ENCODE measurements around the gene GLB1L2. TPM values are rescaled to one million over a fixed set of nuclear protein-coding genes. Genes with fewer than 3 reads are reported as not detected.

GLB1L2 gene
- total and polyA plus RNA-seq, 2 donors (not counting 1 experiment from before 2014, with no cell fraction given), result under 0.01 to 0.11 TPM

GRCh38 chr11:134382257-134382656 is 50.5 kb downstream of the GLB1L2 start:
- Histone ChIP-seq H3K79me2 (ENCODE audit: control insufficient read depth, insufficient read depth, low read length) (no peaks in the 10 kb centered on the region), H3K9me3 (ENCODE audit: control insufficient read depth, insufficient read depth, low read depth, low read length) (no peaks in the 10 kb centered on the region), H3K27me3 (ENCODE audit: control insufficient read depth, insufficient read depth, low read length) (no peaks in the 10 kb centered on the region), H3K27ac (ENCODE audit: insufficient read depth, low read length) (no peak overlapping the region), H3K36me3 (ENCODE audit: control insufficient read depth, insufficient read depth, low read length) (no peaks in the 10 kb centered on the region), H3K4me2 (ENCODE audit: extremely low read depth, insufficient read depth, low read length) (no peak overlapping the region), H3K9ac (ENCODE audit: insufficient read depth, low read length) (no peak overlapping the region), H4K20me1 (ENCODE audit: control insufficient read depth, extremely low read depth, insufficient read depth, low read length) (no peaks in the 10 kb centered on the region), H2AFZ (ENCODE audit: low read length) (no peak overlapping the region), H3K4me3 (replicated peaks in 1 of 4; ENCODE audit: control extremely low read depth in 1 of 4, insufficient read depth in 1 of 4, low read depth in 3 of 4, low read length in 4 of 4) (no peak overlapping the region), H3K4me1 (ENCODE audit: control insufficient read depth, extremely low read depth, insufficient read depth, low read length) (no peaks in the 10 kb centered on the region)
- TF ChIP-seq CTCF (conservative IDR thresholded peaks at IDR 0.05 in 1 of 2, IDR thresholded peaks at IDR 0.05 in 1 of 2; ENCODE audit: low read depth in 1 of 2, low read length in 2 of 2) (no peak), EZH2 (IDR thresholded peaks at IDR 0.05; ENCODE audit: low read length, missing control alignments) (no peak)
- DNase-seq (ENCODE audit: low read depth in 2 of 2), result no peak

- Histone ChIP-seq H3K9me3 (ENCODE audit: control insufficient read depth, insufficient read depth, low read depth, low read length) (no peaks in the 10 kb centered on the region), H2AFZ (ENCODE audit: low read length) (no peak overlapping the region), H3K79me2 (ENCODE audit: control insufficient read depth, insufficient read depth, low read length) (no peaks in the 10 kb centered on the region), H3K4me3 (replicated peaks in 1 of 4; ENCODE audit: control extremely low read depth in 1 of 4, insufficient read depth in 1 of 4, low read depth in 3 of 4, low read length in 4 of 4) (no peak overlapping the region), H3K4me1 (ENCODE audit: control insufficient read depth, extremely low read depth, insufficient read depth, low read length) (no peaks in the 10 kb centered on the region), H3K9ac (ENCODE audit: insufficient read depth, low read length) (no peak overlapping the region), H3K27ac (ENCODE audit: insufficient read depth, low read length) (no peak overlapping the region), H3K36me3 (ENCODE audit: control insufficient read depth, insufficient read depth, low read length) (no peaks in the 10 kb centered on the region), H3K4me2 (ENCODE audit: extremely low read depth, insufficient read depth, low read length) (no peak overlapping the region), H4K20me1 (ENCODE audit: control insufficient read depth, extremely low read depth, insufficient read depth, low read length) (no peaks in the 10 kb centered on the region), H3K27me3 (ENCODE audit: control insufficient read depth, insufficient read depth, low read length) (no peaks in the 10 kb centered on the region)
- TF ChIP-seq EZH2 (IDR thresholded peaks at IDR 0.05; ENCODE audit: low read length, missing control alignments), result no peak
- no peak for TF ChIP-seq CTCF (conservative IDR thresholded peaks at IDR 0.05 in 1 of 2, IDR thresholded peaks at IDR 0.05 in 1 of 2; ENCODE audit: low read depth in 1 of 2, low read length in 2 of 2)
- DNase-seq (ENCODE audit: low read depth in 2 of 2), result no peak
Observed at GRCh38 chr11:134382830-134383229, 51.0 kb downstream of the GLB1L2 start.

GRCh38 chr11:134383576-134384221 is 51.9 kb downstream of the GLB1L2 start:
- Histone ChIP-seq H2AFZ (ENCODE audit: low read length) (no peak overlapping the region), H3K4me3 (replicated peaks in 1 of 4; ENCODE audit: control extremely low read depth in 1 of 4, insufficient read depth in 1 of 4, low read depth in 3 of 4, low read length in 4 of 4) (no peak overlapping the region), H3K4me1 (ENCODE audit: control insufficient read depth, extremely low read depth, insufficient read depth, low read length) (no peaks in the 10 kb centered on the region), H3K27ac (ENCODE audit: insufficient read depth, low read length) (no peak overlapping the region), H3K9me3 (ENCODE audit: control insufficient read depth, insufficient read depth, low read depth, low read length) (no peaks in the 10 kb centered on the region), H4K20me1 (ENCODE audit: control insufficient read depth, extremely low read depth, insufficient read depth, low read length) (no peaks in the 10 kb centered on the region), H3K4me2 (ENCODE audit: extremely low read depth, insufficient read depth, low read length) (no peak overlapping the region), H3K9ac (ENCODE audit: insufficient read depth, low read length) (no peak overlapping the region), H3K36me3 (ENCODE audit: control insufficient read depth, insufficient read depth, low read length) (no peaks in the 10 kb centered on the region), H3K27me3 (ENCODE audit: control insufficient read depth, insufficient read depth, low read length) (no peaks in the 10 kb centered on the region), H3K79me2 (ENCODE audit: control insufficient read depth, insufficient read depth, low read length) (no peaks in the 10 kb centered on the region)
- TF ChIP-seq EZH2 (IDR thresholded peaks at IDR 0.05; ENCODE audit: low read length, missing control alignments), result no peak
- no peak for TF ChIP-seq CTCF (conservative IDR thresholded peaks at IDR 0.05 in 1 of 2, IDR thresholded peaks at IDR 0.05 in 1 of 2; ENCODE audit: low read depth in 1 of 2, low read length in 2 of 2)
- DNase-seq (ENCODE audit: low read depth in 2 of 2), result no peak
